Effector memory CD8-positive, alpha-beta T cell (primary cell): ENCODE results near the gene SBF2.
A peak's percentile ranks its signal among the peaks of the same experiment; 100 is the strongest.

Experiments
- ATAC-seq: fragments of 150-1000 bp; cut with Tn5 transposase; replicated peaks from 2 replicates; pipeline ENCODE4 v1.10.0; 2021; ENCODE audit warnings: mild to moderate bottlenecking, moderate library complexity
- DNase-seq, 3 experiments: peaks; one replicate each; pipeline ENCODE4 v3.0.0; 2021
- H3K27ac Mint-ChIP-seq, 2 donors: one replicate each; pipeline ENCODE4 v1.8.0; 2022; ENCODE audit warnings: mild to moderate bottlenecking in 2 of 2, mixed read lengths in 2 of 2, moderate library complexity in 2 of 2
- H3K27me3 Mint-ChIP-seq, 2 donors: one replicate each; pipeline ENCODE4 v1.8.0; 2022; ENCODE audit warnings: mixed read lengths in 2 of 2
- H3K36me3 Mint-ChIP-seq: one replicate; pipeline ENCODE4 v1.8.0; 2022; ENCODE audit warnings: mild to moderate bottlenecking, moderate library complexity, mixed read lengths; ENCODE audit not compliant: insufficient read depth
- H3K4me1 Mint-ChIP-seq, 2 donors: one replicate each; pipeline ENCODE4 v1.8.0; 2022; ENCODE audit warnings: low read depth in 2 of 2, mixed read lengths in 2 of 2
- H3K4me3 Mint-ChIP-seq, 2 donors: one replicate each; pipeline ENCODE4 v1.8.0; 2022; ENCODE audit warnings: mild to moderate bottlenecking in 2 of 2, mixed read lengths in 2 of 2, moderate library complexity in 2 of 2
- H3K9me3 Mint-ChIP-seq, 2 donors: one replicate each; pipeline ENCODE4 v1.8.0; 2022; ENCODE audit warnings: mixed read lengths in 2 of 2

Gene SBF2

GRCh38 chr11:9773524-9773923 is 520.5 kb downstream of the SBF2 start:
- H3K27ac Mint-ChIP-seq, result no peak overlapping the region
- no peaks in the 10 kb centered on the region for H3K36me3 Mint-ChIP-seq
- H3K9me3 Mint-ChIP-seq, result no peaks in the 10 kb centered on the region
- H3K27me3 Mint-ChIP-seq, result no peaks in the 10 kb centered on the region
- H3K4me3 Mint-ChIP-seq, result no peak overlapping the region
- H3K4me1 Mint-ChIP-seq, result no peaks in the 10 kb centered on the region
- ATAC-seq (no peak), DNase-seq (no peak)

- Mint-ChIP-seq H3K27me3 (no peaks in the 10 kb centered on the region), H3K27ac (no peak overlapping the region), H3K36me3 (no peaks in the 10 kb centered on the region), H3K4me1 (peaks cover 0 to under 1% of the 10 kb centered on the region in 2 donors), H3K9me3 (no peaks in the 10 kb centered on the region), H3K4me3 (no peak overlapping the region)
- DNase-seq (no peak), ATAC-seq (no peak)
Observed at GRCh38 chr11:9772218-9772617, 521.8 kb downstream of the SBF2 start.

GRCh38 chr11:9771071-9771511 is 522.9 kb downstream of the SBF2 start:
- Mint-ChIP-seq H3K27me3 (no peaks in the 10 kb centered on the region), H3K36me3 (no peaks in the 10 kb centered on the region), H3K4me3 (no peak overlapping the region), H3K9me3 (no peaks in the 10 kb centered on the region), H3K27ac (no peak overlapping the region), H3K4me1 (peaks cover 0 to 4% of the 10 kb centered on the region in 2 donors)
- no peak for DNase-seq
- ATAC-seq, result no peak

- Mint-ChIP-seq H3K27me3 (no peaks in the 10 kb centered on the region), H3K4me3 (no peak overlapping the region), H3K4me1 (peaks cover 0 to 4% of the 10 kb centered on the region in 2 donors), H3K36me3 (no peaks in the 10 kb centered on the region), H3K9me3 (no peaks in the 10 kb centered on the region), H3K27ac (no peak overlapping the region)
- no peak for ATAC-seq
- no peak for DNase-seq
Observed at GRCh38 chr11:9769621-9770020, 524.4 kb downstream of the SBF2 start.

- Mint-ChIP-seq H3K9me3 (no peaks in the 10 kb centered on the region), H3K4me1 (peaks cover 0 to 4% of the 10 kb centered on the region in 2 donors), H3K27ac (no peak overlapping the region), H3K4me3 (no peak overlapping the region), H3K27me3 (no peaks in the 10 kb centered on the region), H3K36me3 (no peaks in the 10 kb centered on the region)
- ATAC-seq (no peak), DNase-seq (no peak)
Observed at GRCh38 chr11:9765320-9766101, 528.5 kb downstream of the SBF2 start.

- Mint-ChIP-seq H3K4me3 (no peak overlapping the region), H3K36me3 (no peaks in the 10 kb centered on the region), H3K27me3 (no peaks in the 10 kb centered on the region), H3K27ac (no peak overlapping the region), H3K4me1 (peaks cover 11 to 17% of the 10 kb centered on the region in 2 donors), H3K9me3 (no peaks in the 10 kb centered on the region)
- ATAC-seq (no peak), DNase-seq (no peak)
Observed at GRCh38 chr11:9763301-9763700, 530.7 kb downstream of the SBF2 start.

GRCh38 chr11:9762531-9762930 is 531.5 kb downstream of the SBF2 start:
- Mint-ChIP-seq H3K27me3 (no peaks in the 10 kb centered on the region), H3K4me3 (no peak overlapping the region), H3K27ac (no peak overlapping the region), H3K4me1 (peaks cover 15 to 20% of the 10 kb centered on the region in 2 donors), H3K9me3 (no peaks in the 10 kb centered on the region), H3K36me3 (no peaks in the 10 kb centered on the region)
- ATAC-seq (no peak), DNase-seq (no peak)

GRCh38 chr11:9761441-9761945 is 532.5 kb downstream of the SBF2 start:
- H3K4me3 Mint-ChIP-seq, result no peak overlapping the region
- no peaks in the 10 kb centered on the region for H3K9me3 Mint-ChIP-seq
- H3K36me3 Mint-ChIP-seq, result no peaks in the 10 kb centered on the region
- DNase-seq, result no peak
- no peak overlapping the region for H3K27ac Mint-ChIP-seq
- no peaks in the 10 kb centered on the region for H3K27me3 Mint-ChIP-seq
- no peak for ATAC-seq
- H3K4me1 Mint-ChIP-seq, result peaks cover 15 to 16% of the 10 kb centered on the region in 2 donors

- Mint-ChIP-seq H3K27ac (no peak overlapping the region), H3K4me3 (no peak overlapping the region), H3K9me3 (no peaks in the 10 kb centered on the region), H3K36me3 (no peaks in the 10 kb centered on the region), H3K27me3 (no peaks in the 10 kb centered on the region), H3K4me1 (peaks cover 19% of the 10 kb centered on the region in 2 donors)
- no peak for DNase-seq
- ATAC-seq, result no peak
Observed at GRCh38 chr11:9760193-9760575, 533.8 kb downstream of the SBF2 start.

- Mint-ChIP-seq H3K27me3 (no peaks in the 10 kb centered on the region), H3K4me1 (peaks cover 19% of the 10 kb centered on the region in 2 donors), H3K9me3 (no peaks in the 10 kb centered on the region), H3K27ac (peak overlapping the region; percentile 47 to 86), H3K36me3 (no peaks in the 10 kb centered on the region), H3K4me3 (peak overlapping the region; percentile 76 to 85)
- DNase-seq (peak; percentile 49 to 67 (median 61)), ATAC-seq (peak; percentile 76)
Observed at GRCh38 chr11:9759519-9760192, 534.4 kb downstream of the SBF2 start.

- peak; percentile 18 to 31 (median 19) for DNase-seq
- Mint-ChIP-seq H3K4me3 (peak overlapping the region; percentile 76 to 85), H3K36me3 (no peaks in the 10 kb centered on the region), H3K9me3 (no peaks in the 10 kb centered on the region), H3K27me3 (no peaks in the 10 kb centered on the region), H3K4me1 (peaks cover 19% of the 10 kb centered on the region in 2 donors), H3K27ac (peak overlapping the region; percentile 47 to 86)
- peak; percentile 15 for ATAC-seq
Observed at GRCh38 chr11:9758637-9759518, 535.1 kb downstream of the SBF2 start.

- DNase-seq, result peak; percentile 89 to 93 (median 92)
- H3K27me3 Mint-ChIP-seq, result no peaks in the 10 kb centered on the region
- no peaks in the 10 kb centered on the region for H3K9me3 Mint-ChIP-seq
- ATAC-seq, result peak; percentile 82
- no peaks in the 10 kb centered on the region for H3K36me3 Mint-ChIP-seq
- peak overlapping the region; percentile 76 to 85 for H3K4me3 Mint-ChIP-seq
- H3K27ac Mint-ChIP-seq, result peak overlapping the region; percentile 84 to 89
- peaks cover 19% of the 10 kb centered on the region in 2 donors for H3K4me1 Mint-ChIP-seq
Observed at GRCh38 chr11:9757809-9758636, 536.0 kb downstream of the SBF2 start.
